ENCODE measurements around the gene CCDC85B. TPM values are rescaled to one million over a fixed set of nuclear protein-coding genes. Genes with fewer than 3 reads are reported as not detected.

Gene CCDC85B
- total RNA-seq, 1 experiment from 2014 or later: 85.4 TPM

DNA sequence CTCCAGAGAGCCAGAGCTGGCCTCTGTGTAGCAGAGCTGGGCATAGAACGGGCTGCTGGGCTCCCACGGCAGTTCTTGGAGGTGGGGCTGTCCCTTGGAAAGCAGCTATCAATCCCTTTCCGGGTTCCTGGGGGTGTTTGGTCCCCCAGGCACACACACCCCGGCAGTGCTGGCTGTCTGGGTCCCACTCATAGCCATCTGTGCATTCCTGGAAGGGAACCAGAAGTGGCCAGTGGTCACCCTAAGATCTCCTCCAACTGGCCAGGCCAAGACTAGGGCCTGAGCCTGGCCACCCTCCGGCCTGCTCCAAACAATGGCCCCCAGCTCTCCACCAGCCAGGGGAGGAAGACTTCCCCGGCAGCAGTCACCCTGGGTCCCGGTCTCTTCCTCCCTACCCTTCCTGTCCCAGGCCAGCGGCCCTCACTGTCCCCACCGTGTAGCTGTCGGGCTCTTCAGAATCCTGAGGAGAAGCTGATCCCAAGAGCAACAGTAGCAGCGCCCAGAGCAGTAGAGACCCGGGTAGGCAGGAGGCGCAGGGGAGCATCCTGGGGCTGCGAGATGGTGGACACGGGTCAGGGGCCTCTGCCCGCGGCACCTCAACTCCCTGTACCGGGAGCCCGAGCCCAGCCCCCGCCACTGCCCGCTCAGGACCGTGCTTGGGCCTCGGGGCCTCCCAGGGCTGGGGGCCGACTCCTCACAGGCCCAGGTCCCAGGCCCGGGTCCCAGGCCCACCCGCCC, 18.5 kb upstream of the CCDC85B start:
- ATAC-seq (peak; percentile 14), DNase-seq (ENCODE audit: low read depth, low spot score) (no peak)
- CTCF ChIA-PET: interaction anchor here (0.7 to 1.6 kb wide), 4 partner anchors 12 to 184 kb away, joined by 3 to 6 read pairs (median 4); partner anchors contain the start of gene MUS81
- intact Hi-C loops (cut with micrococcal nuclease; ENCODE audit: unreplicated experiment) (no loop called here), in situ Hi-C loops (cut with HindIII; ENCODE audit: low pct_unique_long_range_greater_than_20kb, low sequenced_read_pairs) (no loop called here)
- H3K4me3 ChIP-seq (ENCODE audit: low read depth in 2 of 2, low read length in 2 of 2): peak overlapping the region; percentile 16 to 57; a peak in 2 of 4 replicates
- H3K27ac ChIP-seq (ENCODE audit: low read length): peak overlapping the region; percentile 65
- TF ChIP-seq REST (IDR thresholded peaks at IDR 0.05; ENCODE audit: insufficient read depth in 1 of 2, low read depth in 2 of 2, low read length in 1 of 2): no peak
- TF ChIP-seq, protein P1, sequence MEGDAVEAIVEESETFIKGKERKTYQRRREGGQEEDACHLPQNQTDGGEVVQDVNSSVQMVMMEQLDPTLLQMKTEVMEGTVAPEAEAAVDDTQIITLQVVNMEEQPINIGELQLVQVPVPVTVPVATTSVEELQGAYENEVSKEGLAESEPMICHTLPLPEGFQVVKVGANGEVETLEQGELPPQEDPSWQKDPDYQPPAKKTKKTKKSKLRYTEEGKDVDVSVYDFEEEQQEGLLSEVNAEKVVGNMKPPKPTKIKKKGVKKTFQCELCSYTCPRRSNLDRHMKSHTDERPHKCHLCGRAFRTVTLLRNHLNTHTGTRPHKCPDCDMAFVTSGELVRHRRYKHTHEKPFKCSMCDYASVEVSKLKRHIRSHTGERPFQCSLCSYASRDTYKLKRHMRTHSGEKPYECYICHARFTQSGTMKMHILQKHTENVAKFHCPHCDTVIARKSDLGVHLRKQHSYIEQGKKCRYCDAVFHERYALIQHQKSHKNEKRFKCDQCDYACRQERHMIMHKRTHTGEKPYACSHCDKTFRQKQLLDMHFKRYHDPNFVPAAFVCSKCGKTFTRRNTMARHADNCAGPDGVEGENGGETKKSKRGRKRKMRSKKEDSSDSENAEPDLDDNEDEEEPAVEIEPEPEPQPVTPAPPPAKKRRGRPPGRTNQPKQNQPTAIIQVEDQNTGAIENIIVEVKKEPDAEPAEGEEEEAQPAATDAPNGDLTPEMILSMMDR (IDR thresholded peaks at IDR 0.05): no peak
- BruUV-seq (replicated peaks): no TSS peak
- peaks cover 12% of the 10 kb centered on the region for H3K4me1 ChIP-seq (ENCODE audit: control insufficient read depth, insufficient read depth, low read length)
- H3K36me3 ChIP-seq (ENCODE audit: control insufficient read depth, insufficient read depth, low read length): no peaks in the 10 kb centered on the region
- POLR2A ChIA-PET: interaction anchor here (0.5 to 1.4 kb wide), 3 partner anchors 19 to 1560 kb away, joined by 3 to 11 read pairs (median 5); no protein-coding TSS in a partner anchor
- no peaks in the 10 kb centered on the region for H3K9me3 ChIP-seq (ENCODE audit: control insufficient read depth, insufficient read depth, low read depth, low read length)
- H3K27me3 ChIP-seq (ENCODE audit: control insufficient read depth, insufficient read depth, low read length): no peaks in the 10 kb centered on the region

DNA sequence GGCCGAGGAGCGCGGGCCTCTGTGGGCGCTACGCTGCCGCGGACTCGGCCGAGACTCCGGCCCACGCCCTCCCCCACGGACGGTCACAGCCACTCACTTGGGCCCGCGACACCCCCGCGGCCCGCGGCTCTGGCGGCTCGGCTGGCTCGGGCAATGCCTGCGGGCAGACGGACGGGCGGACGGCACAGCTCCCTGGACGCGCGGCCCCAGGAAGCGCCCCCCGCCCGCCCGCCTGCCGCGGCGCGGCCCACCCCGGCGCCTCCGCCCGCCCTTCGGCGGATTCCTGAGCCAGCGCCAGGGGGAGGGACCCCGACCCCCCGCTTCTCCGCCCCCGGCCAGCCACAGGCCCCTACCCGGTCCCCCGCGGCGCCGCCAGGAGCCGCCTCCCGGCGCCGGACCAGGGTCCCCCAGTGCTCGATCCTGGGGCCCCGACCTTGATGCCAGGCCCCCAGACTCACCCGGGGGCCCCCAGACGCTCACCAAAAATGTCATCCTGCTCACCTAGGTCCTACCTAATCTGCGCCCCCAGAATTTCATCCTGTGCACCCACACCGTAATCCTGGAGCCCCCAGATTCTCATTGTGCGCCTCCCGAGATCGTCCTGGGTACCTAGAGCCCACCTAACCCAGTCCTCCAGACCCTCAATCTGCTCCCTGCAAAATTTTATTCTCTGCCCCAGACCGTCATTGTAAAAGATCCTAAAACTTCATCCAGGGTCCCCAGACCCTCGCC, 17.7 kb upstream of the CCDC85B start, which contains the start of gene EFEMP2:
Gene EFEMP2, minus strand, starts transcription at position 215 of the 732 bp plus-strand sequence. CDS start 446 bp downstream, outside the sequence.
- no peaks in the 10 kb centered on the region for H3K36me3 ChIP-seq (ENCODE audit: control insufficient read depth, insufficient read depth, low read length)
- no peaks in the 10 kb centered on the region for H3K9me3 ChIP-seq (ENCODE audit: control insufficient read depth, insufficient read depth, low read depth, low read length)
- H3K27ac ChIP-seq (ENCODE audit: low read length): peak within 1 kb of the TSS; percentile 86
- TF ChIP-seq, protein P1 (IDR thresholded peaks at IDR 0.05): no peak
- TF ChIP-seq SIN3A (IDR thresholded peaks at IDR 0.05; ENCODE audit: borderline replicate concordance, insufficient read depth, low read depth, low read length): 0 out of 2 replicates have a peak, but pooled peaks have one; percentile 31
- H3K27me3 ChIP-seq (ENCODE audit: control insufficient read depth, insufficient read depth, low read length): no peaks in the 10 kb centered on the region
- intact Hi-C loops (cut with micrococcal nuclease; ENCODE audit: unreplicated experiment): no loop called here
- ChIA-PET CTCF (interaction anchor here (0.7 to 1.6 kb wide), 2 partner anchors 12 to 185 kb away, joined by 5 to 6 read pairs; no protein-coding TSS in a partner anchor), POLR2A (interaction anchor here (0.5 kb wide), 1 partner anchor 1561 kb away, joined by 11 read pairs; no protein-coding TSS in a partner anchor)
- peaks cover 12% of the 10 kb centered on the region for H3K4me1 ChIP-seq (ENCODE audit: control insufficient read depth, insufficient read depth, low read length)
- TSS peak; percentile 97 for BruUV-seq (replicated peaks)
- H3K4me3 ChIP-seq (ENCODE audit: low read depth in 2 of 2, low read length in 2 of 2): peak within 1 kb of the TSS; percentile 57 to 73
- ATAC-seq (peak; percentile 6), DNase-seq (ENCODE audit: low read depth, low spot score) (no peak)
- in situ Hi-C loops (cut with HindIII; ENCODE audit: low pct_unique_long_range_greater_than_20kb, low sequenced_read_pairs): no loop called here

Data from Panc1 (cell line).